GM19468 (cell line): Measurements from ENCODE around the gene GAPT.

Source experiments
- ATAC-seq: cut with Tn5 transposase; IDR thresholded peaks from one replicate; pipeline ENCODE4 v1.9.1; 2021; ENCODE audit warnings: mild to moderate bottlenecking, moderate library complexity, moderate number of reproducible peaks; ENCODE audit not compliant: unreplicated experiment; ENCODE audit errors: extremely low read depth

The GAPT gene

GRCh38 chr5:58460002-58460731 lies 31.1 kb upstream of the GAPT start, which contains the start of gene PLK2:
Gene PLK2 (minus strand): TSS chr5:58460086. CDS start chr5:58459959, 127 bp downstream.
- ATAC-seq, result peak; percentile 30

GRCh38 chr5:58460732-58461286 lies 30.4 kb upstream of the GAPT start:
- peak; percentile 82 for ATAC-seq

- no peak for ATAC-seq
Observed at GRCh38 chr5:58462154-58462553, 29.1 kb upstream of the GAPT start.

- no peak for ATAC-seq
Observed at GRCh38 chr5:58462623-58463230, 28.5 kb upstream of the GAPT start.

GRCh38 chr5:58466939-58467338 lies 24.3 kb upstream of the GAPT start:
- ATAC-seq, result peak; percentile 84

- ATAC-seq, result no peak
Observed at GRCh38 chr5:58469896-58470295, 21.3 kb upstream of the GAPT start.

GRCh38 chr5:58475404-58475803 lies 15.8 kb upstream of the GAPT start:
- no peak for ATAC-seq

GRCh38 chr5:58477760-58478376 lies 13.4 kb upstream of the GAPT start:
- ATAC-seq, result no peak

GRCh38 chr5:58481066-58481676 lies 10.1 kb upstream of the GAPT start:
- no peak for ATAC-seq

- no peak for ATAC-seq
Observed at GRCh38 chr5:58481828-58482227, 9.4 kb upstream of the GAPT start.

GRCh38 chr5:58482536-58482935 lies 8.7 kb upstream of the GAPT start:
- ATAC-seq, result no peak

- no peak for ATAC-seq
Observed at GRCh38 chr5:58484505-58484904, 6.7 kb upstream of the GAPT start.

GRCh38 chr5:58486290-58486689 lies 4.9 kb upstream of the GAPT start:
- no peak for ATAC-seq

- ATAC-seq, result peak; percentile 27
Observed at GRCh38 chr5:58490402-58491050, 709 bp upstream of the GAPT start.

- ATAC-seq, result no peak
Observed at GRCh38 chr5:58493141-58493540, 1.9 kb downstream of the GAPT start.

- no peak for ATAC-seq
Observed at GRCh38 chr5:58496488-58496887, 5.3 kb downstream of the GAPT start.

GRCh38 chr5:58497386-58497785 lies 6.2 kb downstream of the GAPT start:
- no peak for ATAC-seq

- ATAC-seq, result no peak
Observed at GRCh38 chr5:58497921-58498320, 6.7 kb downstream of the GAPT start.

- ATAC-seq, result no peak
Observed at GRCh38 chr5:58498340-58498942, 7.2 kb downstream of the GAPT start.

- ATAC-seq, result no peak
Observed at GRCh38 chr5:58499231-58499630, 8.0 kb downstream of the GAPT start.
